ENCODE data around the gene MIEF1. TPM values are rescaled to one million over a fixed set of nuclear protein-coding genes. Genes with fewer than 3 reads are reported as not detected.

The MIEF1 gene
- total RNA-seq, 4 donors from 2014 or later, result 17.8 to 28.3 (median 21.4) TPM

DNA sequence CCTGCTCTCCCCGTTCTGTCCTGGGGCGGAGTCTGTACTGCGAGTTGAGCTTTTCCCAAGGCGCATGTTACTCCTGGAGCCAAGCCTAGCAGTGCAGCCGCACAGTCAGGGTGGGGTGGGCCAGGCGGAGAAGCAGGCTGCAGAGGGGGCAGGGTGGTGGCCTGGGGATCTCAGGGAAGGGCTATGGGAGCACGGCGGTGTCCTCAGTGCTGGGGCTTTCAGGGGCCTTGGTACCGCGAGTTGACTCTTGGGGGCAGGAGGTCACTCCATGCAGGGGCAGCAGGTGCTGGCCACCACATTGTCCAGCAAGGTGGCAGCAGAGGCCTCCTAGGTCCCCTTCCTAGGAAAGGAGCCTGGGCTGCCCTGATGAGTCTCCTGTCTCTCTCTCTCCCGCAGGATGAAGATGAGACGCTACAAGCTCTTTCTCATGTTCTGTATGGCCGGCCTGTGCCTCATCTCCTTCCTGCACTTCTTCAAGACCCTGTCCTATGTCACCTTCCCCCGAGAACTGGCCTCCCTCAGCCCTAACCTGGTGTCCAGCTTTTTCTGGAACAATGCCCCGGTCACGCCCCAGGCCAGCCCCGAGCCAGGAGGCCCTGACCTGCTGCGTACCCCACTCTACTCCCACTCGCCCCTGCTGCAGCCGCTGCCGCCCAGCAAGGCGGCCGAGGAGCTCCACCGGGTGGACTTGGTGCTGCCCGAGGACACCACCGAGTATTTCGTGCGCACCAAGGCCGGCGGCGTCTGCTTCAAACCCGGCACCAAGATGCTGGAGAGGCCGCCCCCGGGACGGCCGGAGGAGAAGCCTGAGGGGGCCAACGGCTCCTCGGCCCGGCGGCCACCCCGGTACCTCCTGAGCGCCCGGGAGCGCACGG lies 14.9 kb upstream of the MIEF1 start:
- WGBS, 2 donors (ENCODE audit: low coverage in 1 of 2), result 47 to 87% methylated on average over 3 to 8 of the region's 45 CpGs
- Histone ChIP-seq H3K4me3 (no peak overlapping the region), H3K27ac (no peak overlapping the region), H3K36me3 (peaks cover 0 to 12% of the 10 kb centered on the region in 2 donors), H3K27me3 (peaks cover 3% of the 10 kb centered on the region), H3K4me1 (peaks cover 0 to 10% (median 0%) of the 10 kb centered on the region in 3 donors), H3K9me3 (no peaks in the 10 kb centered on the region)
- TF ChIP-seq EP300 (IDR thresholded peaks at IDR 0.05) (no peak), POLR2AphosphoS5 (IDR thresholded peaks at IDR 0.05) (no peak), POLR2A (IDR thresholded peaks at IDR 0.05) (no peak)
- TF ChIP-seq, protein P1, sequence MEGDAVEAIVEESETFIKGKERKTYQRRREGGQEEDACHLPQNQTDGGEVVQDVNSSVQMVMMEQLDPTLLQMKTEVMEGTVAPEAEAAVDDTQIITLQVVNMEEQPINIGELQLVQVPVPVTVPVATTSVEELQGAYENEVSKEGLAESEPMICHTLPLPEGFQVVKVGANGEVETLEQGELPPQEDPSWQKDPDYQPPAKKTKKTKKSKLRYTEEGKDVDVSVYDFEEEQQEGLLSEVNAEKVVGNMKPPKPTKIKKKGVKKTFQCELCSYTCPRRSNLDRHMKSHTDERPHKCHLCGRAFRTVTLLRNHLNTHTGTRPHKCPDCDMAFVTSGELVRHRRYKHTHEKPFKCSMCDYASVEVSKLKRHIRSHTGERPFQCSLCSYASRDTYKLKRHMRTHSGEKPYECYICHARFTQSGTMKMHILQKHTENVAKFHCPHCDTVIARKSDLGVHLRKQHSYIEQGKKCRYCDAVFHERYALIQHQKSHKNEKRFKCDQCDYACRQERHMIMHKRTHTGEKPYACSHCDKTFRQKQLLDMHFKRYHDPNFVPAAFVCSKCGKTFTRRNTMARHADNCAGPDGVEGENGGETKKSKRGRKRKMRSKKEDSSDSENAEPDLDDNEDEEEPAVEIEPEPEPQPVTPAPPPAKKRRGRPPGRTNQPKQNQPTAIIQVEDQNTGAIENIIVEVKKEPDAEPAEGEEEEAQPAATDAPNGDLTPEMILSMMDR (IDR thresholded peaks at IDR 0.05), result no peak
- ATAC-seq, result no peak

DNA sequence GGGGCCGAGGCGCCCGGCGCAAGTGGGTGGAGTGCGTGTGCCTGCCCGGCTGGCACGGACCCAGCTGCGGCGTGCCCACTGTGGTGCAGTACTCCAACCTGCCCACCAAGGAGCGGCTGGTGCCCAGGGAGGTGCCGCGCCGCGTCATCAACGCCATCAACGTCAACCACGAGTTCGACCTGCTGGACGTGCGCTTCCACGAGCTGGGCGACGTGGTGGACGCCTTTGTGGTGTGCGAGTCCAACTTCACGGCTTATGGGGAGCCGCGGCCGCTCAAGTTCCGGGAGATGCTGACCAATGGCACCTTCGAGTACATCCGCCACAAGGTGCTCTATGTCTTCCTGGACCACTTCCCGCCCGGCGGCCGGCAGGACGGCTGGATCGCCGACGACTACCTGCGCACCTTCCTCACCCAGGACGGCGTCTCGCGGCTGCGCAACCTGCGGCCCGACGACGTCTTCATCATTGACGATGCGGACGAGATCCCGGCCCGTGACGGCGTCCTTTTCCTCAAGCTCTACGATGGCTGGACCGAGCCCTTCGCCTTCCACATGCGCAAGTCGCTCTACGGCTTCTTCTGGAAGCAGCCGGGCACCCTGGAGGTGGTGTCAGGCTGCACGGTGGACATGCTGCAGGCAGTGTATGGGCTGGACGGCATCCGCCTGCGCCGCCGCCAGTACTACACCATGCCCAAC lies 14.1 kb upstream of the MIEF1 start:
- ATAC-seq, result no peak
- H3K27ac ChIP-seq, result no peak overlapping the region
- peaks cover 6% of the 10 kb centered on the region for H3K27me3 ChIP-seq
- peaks cover 0 to 12% of the 10 kb centered on the region in 2 donors for H3K36me3 ChIP-seq
- WGBS, 2 donors (ENCODE audit: low coverage in 1 of 2), result 97 to 99% methylated on average over 15 to 21 of the region's 70 CpGs
- no peaks in the 10 kb centered on the region for H3K9me3 ChIP-seq
- peaks cover 0 to 10% (median 0%) of the 10 kb centered on the region in 3 donors for H3K4me1 ChIP-seq
- no peak for TF ChIP-seq EP300 (IDR thresholded peaks at IDR 0.05)
- TF ChIP-seq POLR2A (IDR thresholded peaks at IDR 0.05), result no peak
- TF ChIP-seq POLR2AphosphoS5 (IDR thresholded peaks at IDR 0.05), result no peak
- TF ChIP-seq, protein P1 (IDR thresholded peaks at IDR 0.05), result no peak
- H3K4me3 ChIP-seq, result no peak overlapping the region

DNA sequence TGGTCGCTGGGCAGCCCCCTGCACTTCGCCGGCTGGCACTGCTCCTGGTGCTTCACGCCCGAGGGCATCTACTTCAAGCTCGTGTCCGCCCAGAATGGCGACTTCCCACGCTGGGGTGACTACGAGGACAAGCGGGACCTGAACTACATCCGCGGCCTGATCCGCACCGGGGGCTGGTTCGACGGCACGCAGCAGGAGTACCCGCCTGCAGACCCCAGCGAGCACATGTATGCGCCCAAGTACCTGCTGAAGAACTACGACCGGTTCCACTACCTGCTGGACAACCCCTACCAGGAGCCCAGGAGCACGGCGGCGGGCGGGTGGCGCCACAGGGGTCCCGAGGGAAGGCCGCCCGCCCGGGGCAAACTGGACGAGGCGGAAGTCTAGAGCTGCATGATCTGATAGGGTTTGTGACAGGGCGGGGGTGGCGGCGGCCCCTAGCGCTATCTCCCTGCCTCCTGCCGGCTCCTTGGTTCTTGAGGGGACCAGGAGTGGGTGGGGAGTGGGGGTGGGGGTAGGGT lies 13.5 kb upstream of the MIEF1 start:
- no peak for ATAC-seq
- no peak overlapping the region for H3K4me3 ChIP-seq
- peaks cover 0 to 11% (median 0%) of the 10 kb centered on the region in 3 donors for H3K4me1 ChIP-seq
- H3K27me3 ChIP-seq, result peaks cover 6% of the 10 kb centered on the region
- H3K27ac ChIP-seq, result no peak overlapping the region
- no peaks in the 10 kb centered on the region for H3K9me3 ChIP-seq
- no peak for TF ChIP-seq EP300 (IDR thresholded peaks at IDR 0.05)
- 100% methylated on average over 1 of the region's 39 CpGs; no CpG with 5 or more reads in 1 of the 2 donors for WGBS, 2 donors (ENCODE audit: low coverage in 1 of 2)
- peaks cover 0 to 12% of the 10 kb centered on the region in 2 donors for H3K36me3 ChIP-seq

DNA sequence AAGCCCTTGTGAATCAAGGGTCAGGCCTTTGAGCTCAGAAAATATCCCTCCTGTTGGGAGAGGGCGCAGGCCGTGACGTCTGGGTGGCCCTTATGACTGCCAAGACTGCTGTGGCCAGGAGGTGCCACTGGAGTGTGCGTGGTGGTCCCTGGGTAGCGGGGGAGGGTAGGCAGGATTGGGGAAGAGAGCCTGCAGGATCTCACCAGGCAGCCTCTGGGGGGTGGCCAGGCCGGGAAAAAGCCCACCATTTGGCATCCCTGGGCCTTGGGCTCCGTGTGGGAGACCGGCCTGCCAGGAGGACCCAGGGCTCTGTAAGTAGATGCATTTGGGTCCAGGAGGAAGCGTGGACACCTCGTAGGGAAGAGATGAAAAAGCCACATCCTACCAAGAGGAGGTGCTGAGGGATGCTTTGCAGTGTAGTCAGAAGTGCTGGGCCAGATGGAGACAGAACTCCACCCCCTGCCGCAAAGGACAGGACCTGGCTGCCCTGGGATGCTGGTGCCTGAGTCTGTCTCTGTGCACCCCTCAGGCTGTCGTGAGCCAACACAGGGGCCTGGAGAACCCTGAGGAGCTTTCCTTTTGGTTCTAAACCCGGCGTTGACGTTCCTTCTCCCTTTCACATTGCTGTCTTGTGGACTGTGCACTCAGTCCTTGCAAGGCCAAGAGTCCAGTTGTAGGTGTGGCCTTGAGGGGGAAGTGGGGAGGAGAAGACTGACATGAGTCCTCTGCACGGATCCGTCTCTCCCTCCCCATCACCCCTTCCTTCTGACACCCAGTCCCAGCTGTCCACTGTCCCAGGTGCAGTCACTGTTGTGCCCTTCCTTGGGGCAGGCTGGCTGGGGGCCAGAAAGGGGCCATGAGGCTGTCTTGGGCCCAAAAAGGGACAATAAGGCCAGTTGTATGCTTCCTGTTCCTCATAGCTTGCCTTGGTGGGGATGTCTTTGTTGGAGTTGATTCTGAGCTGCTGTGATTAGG lies 12.7 kb upstream of the MIEF1 start:
- H3K4me3 ChIP-seq, result no peak overlapping the region
- peaks cover 6% of the 10 kb centered on the region for H3K27me3 ChIP-seq
- WGBS, 2 donors (ENCODE audit: low coverage in 1 of 2), result 52 to 100% methylated on average over 2 to 3 of the region's 17 CpGs
- TF ChIP-seq POLR2AphosphoS5 (IDR thresholded peaks at IDR 0.05) (no peak), EP300 (IDR thresholded peaks at IDR 0.05) (no peak), POLR2A (IDR thresholded peaks at IDR 0.05) (no peak)
- TF ChIP-seq, protein P1 (IDR thresholded peaks at IDR 0.05), result no peak
- H3K9me3 ChIP-seq, result no peaks in the 10 kb centered on the region
- H3K4me1 ChIP-seq, result peaks cover 0 to 15% (median 0%) of the 10 kb centered on the region in 3 donors
- no peak overlapping the region for H3K27ac ChIP-seq
- peaks cover 0 to 12% of the 10 kb centered on the region in 2 donors for H3K36me3 ChIP-seq
- ATAC-seq, result no peak

Measured in gastroesophageal sphincter (tissue), 4 donors.